ENCODE measurements around the gene C15orf61.

The C15orf61 gene

GRCh38 chr15:67506775-67507747, 13.9 kb upstream of the C15orf61 start:
- H3K4me3 ChIP-seq (ENCODE audit: control insufficient read depth in 1 of 7, extremely low read depth in 1 of 7, insufficient read depth in 4 of 7, low read depth in 2 of 7, low read length in 6 of 7) = no peak overlapping the region
- H3K27me3 ChIP-seq (replicated peaks in 2 of 5; ENCODE audit: control insufficient read depth in 4 of 5, insufficient read depth in 5 of 5, low read length in 4 of 5) = no peaks in the 10 kb centered on the region
- peaks cover 0 to 13% (median 0%) of the 10 kb centered on the region in 4 experiments for H3K4me1 ChIP-seq (ENCODE audit: control extremely low read depth in 1 of 4, control insufficient read depth in 4 of 4, insufficient read depth in 4 of 4, low read length in 3 of 4)
- CTCF ChIA-PET = no interaction called here
- no peak for DNase-seq
- H3K9me3 ChIP-seq (ENCODE audit: control extremely low read depth in 1 of 5, control insufficient read depth in 4 of 5, insufficient read depth in 2 of 5, low read depth in 1 of 5, low read length in 4 of 5) = no peaks in the 10 kb centered on the region
- WGBS (ENCODE audit: insufficient coverage) = 94% methylated on average over 5 of the region's 11 CpGs
- H3K27ac ChIP-seq (ENCODE audit: insufficient read depth in 1 of 2, low read depth in 1 of 2, low read length in 2 of 2, poor library complexity in 1 of 2, severe bottlenecking in 2 of 2) = no peak overlapping the region
- POLR2A ChIA-PET = no interaction called here
- H3K36me3 ChIP-seq (ENCODE audit: control insufficient read depth in 4 of 4, insufficient read depth in 4 of 4, low read length in 3 of 4) = peaks cover 0 to 13% (median 1%) of the 10 kb centered on the region in 4 experiments

GRCh38 chr15:67508407-67508806, 12.5 kb upstream of the C15orf61 start:
- peaks cover 5 to 27% (median 11%) of the 10 kb centered on the region in 4 experiments for H3K36me3 ChIP-seq (ENCODE audit: control insufficient read depth in 4 of 4, insufficient read depth in 4 of 4, low read length in 3 of 4)
- peaks cover 0 to 13% (median 0%) of the 10 kb centered on the region in 4 experiments for H3K4me1 ChIP-seq (ENCODE audit: control extremely low read depth in 1 of 4, control insufficient read depth in 4 of 4, insufficient read depth in 4 of 4, low read length in 3 of 4)
- no peak overlapping the region for H3K4me3 ChIP-seq (ENCODE audit: control insufficient read depth in 1 of 7, extremely low read depth in 1 of 7, insufficient read depth in 4 of 7, low read depth in 2 of 7, low read length in 6 of 7)
- DNase-seq = no peak
- ChIA-PET POLR2A (no interaction called here), CTCF (no interaction called here)
- no peak overlapping the region for H3K27ac ChIP-seq (ENCODE audit: insufficient read depth in 1 of 2, low read depth in 1 of 2, low read length in 2 of 2, poor library complexity in 1 of 2, severe bottlenecking in 2 of 2)
- no peaks in the 10 kb centered on the region for H3K9me3 ChIP-seq (ENCODE audit: control extremely low read depth in 1 of 5, control insufficient read depth in 4 of 5, insufficient read depth in 2 of 5, low read depth in 1 of 5, low read length in 4 of 5)
- 100% methylated on average over 2 of the region's 3 CpGs for WGBS (ENCODE audit: insufficient coverage)
- H3K27me3 ChIP-seq (replicated peaks in 2 of 5; ENCODE audit: control insufficient read depth in 4 of 5, insufficient read depth in 5 of 5, low read length in 4 of 5) = no peaks in the 10 kb centered on the region

DNA sequence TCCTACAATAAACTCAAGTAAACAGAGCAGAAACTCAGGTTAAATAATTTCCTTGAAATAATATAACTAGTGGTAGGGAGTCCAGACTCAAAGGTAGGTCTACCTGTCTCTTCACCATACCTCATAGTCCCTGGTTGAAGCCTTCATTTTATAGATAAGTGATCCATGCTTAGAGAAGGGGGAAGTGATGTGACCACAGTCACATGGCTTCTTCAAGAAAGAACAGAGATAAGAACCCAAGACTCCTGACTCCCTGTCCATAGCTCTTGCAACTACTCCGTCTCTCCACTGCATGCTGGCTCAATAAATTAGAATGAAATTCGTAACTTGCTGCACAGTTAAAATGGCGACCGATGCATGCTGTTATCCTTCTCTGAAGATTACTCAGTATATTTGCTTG, 11.0 kb upstream of the C15orf61 start:
- H3K4me1 ChIP-seq (ENCODE audit: control extremely low read depth in 1 of 4, control insufficient read depth in 4 of 4, insufficient read depth in 4 of 4, low read length in 3 of 4) = peaks cover 0 to 13% (median 0%) of the 10 kb centered on the region in 4 experiments
- H3K27ac ChIP-seq (ENCODE audit: insufficient read depth in 1 of 2, low read depth in 1 of 2, low read length in 2 of 2, poor library complexity in 1 of 2, severe bottlenecking in 2 of 2) = no peak overlapping the region
- no peaks in the 10 kb centered on the region for H3K27me3 ChIP-seq (replicated peaks in 2 of 5; ENCODE audit: control insufficient read depth in 4 of 5, insufficient read depth in 5 of 5, low read length in 4 of 5)
- WGBS (ENCODE audit: insufficient coverage) = 85% methylated on average over 4 of the region's 4 CpGs
- no peaks in the 10 kb centered on the region for H3K9me3 ChIP-seq (ENCODE audit: control extremely low read depth in 1 of 5, control insufficient read depth in 4 of 5, insufficient read depth in 2 of 5, low read depth in 1 of 5, low read length in 4 of 5)
- peaks cover 9 to 39% (median 17%) of the 10 kb centered on the region in 4 experiments for H3K36me3 ChIP-seq (ENCODE audit: control insufficient read depth in 4 of 4, insufficient read depth in 4 of 4, low read length in 3 of 4)
- DNase-seq = peak in 2 of 3 donors; percentile 30 to 50
- no peak overlapping the region for H3K4me3 ChIP-seq (ENCODE audit: control insufficient read depth in 1 of 7, extremely low read depth in 1 of 7, insufficient read depth in 4 of 7, low read depth in 2 of 7, low read length in 6 of 7)
- ChIA-PET CTCF (no interaction called here), POLR2A (no interaction called here)

DNA sequence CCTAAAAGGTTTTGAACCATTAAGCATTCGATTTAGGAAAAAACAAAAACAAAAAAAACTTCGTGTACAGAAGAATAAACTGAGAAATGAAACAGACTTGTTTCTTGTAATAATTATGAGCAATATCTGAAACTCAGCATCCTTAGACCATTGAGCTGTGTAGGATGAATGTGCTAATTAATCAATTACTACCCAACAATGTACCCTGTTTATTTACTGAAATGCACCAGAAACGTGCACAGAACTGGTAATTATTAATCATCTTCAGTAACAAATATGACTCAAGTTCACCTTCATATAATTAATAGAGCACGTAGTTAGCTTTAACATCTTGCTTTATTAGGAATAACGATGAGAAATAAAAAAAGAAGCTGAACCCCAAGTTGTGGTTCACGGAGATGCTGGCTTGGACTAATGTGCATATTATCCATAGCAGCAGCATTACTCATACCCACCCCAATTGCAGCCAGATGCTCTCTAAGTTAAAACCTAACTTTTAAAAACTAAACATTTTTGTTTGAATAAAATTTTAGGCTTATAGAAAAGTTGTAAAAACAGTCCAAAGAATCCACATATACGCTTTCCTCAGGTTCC, 10.2 kb upstream of the C15orf61 start:
- no peak for DNase-seq
- Histone ChIP-seq H3K27ac (ENCODE audit: insufficient read depth in 1 of 2, low read depth in 1 of 2, low read length in 2 of 2, poor library complexity in 1 of 2, severe bottlenecking in 2 of 2) (no peak overlapping the region), H3K27me3 (replicated peaks in 2 of 5; ENCODE audit: control insufficient read depth in 4 of 5, insufficient read depth in 5 of 5, low read length in 4 of 5) (no peaks in the 10 kb centered on the region), H3K4me1 (ENCODE audit: control extremely low read depth in 1 of 4, control insufficient read depth in 4 of 4, insufficient read depth in 4 of 4, low read length in 3 of 4) (peaks cover 0 to 13% (median 0%) of the 10 kb centered on the region in 4 experiments), H3K4me3 (ENCODE audit: control insufficient read depth in 1 of 7, extremely low read depth in 1 of 7, insufficient read depth in 4 of 7, low read depth in 2 of 7, low read length in 6 of 7) (no peak overlapping the region), H3K9me3 (ENCODE audit: control extremely low read depth in 1 of 5, control insufficient read depth in 4 of 5, insufficient read depth in 2 of 5, low read depth in 1 of 5, low read length in 4 of 5) (no peaks in the 10 kb centered on the region), H3K36me3 (ENCODE audit: control insufficient read depth in 4 of 4, insufficient read depth in 4 of 4, low read length in 3 of 4) (peaks cover 9 to 39% (median 21%) of the 10 kb centered on the region in 4 experiments)
- ChIA-PET CTCF (no interaction called here), POLR2A (no interaction called here)
- 100% methylated on average over 4 of the region's 7 CpGs for WGBS (ENCODE audit: insufficient coverage)

DNA sequence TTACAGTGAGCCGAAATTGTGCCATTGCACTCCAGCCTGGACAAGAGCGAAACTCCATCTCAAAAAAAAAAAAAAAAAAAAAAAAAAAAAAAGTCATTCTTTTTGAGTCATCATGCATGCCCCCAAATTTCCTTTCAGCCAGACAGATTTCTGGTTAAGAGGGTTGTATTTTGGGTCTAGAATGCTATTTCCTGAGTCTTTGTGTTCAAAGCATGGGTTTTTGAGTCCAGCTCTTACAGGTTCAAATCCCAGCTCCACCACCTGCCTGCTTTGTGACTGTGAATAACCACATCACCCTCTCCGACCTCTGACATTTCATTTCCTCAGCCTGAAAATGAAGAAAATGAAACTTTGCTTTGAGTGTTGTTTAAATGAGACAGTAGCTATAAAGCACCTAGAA, 9.3 kb upstream of the C15orf61 start:
- DNase-seq = no peak
- Histone ChIP-seq H3K27me3 (replicated peaks in 2 of 5; ENCODE audit: control insufficient read depth in 4 of 5, insufficient read depth in 5 of 5, low read length in 4 of 5) (no peaks in the 10 kb centered on the region), H3K27ac (ENCODE audit: insufficient read depth in 1 of 2, low read depth in 1 of 2, low read length in 2 of 2, poor library complexity in 1 of 2, severe bottlenecking in 2 of 2) (no peak overlapping the region), H3K4me3 (ENCODE audit: control insufficient read depth in 1 of 7, extremely low read depth in 1 of 7, insufficient read depth in 4 of 7, low read depth in 2 of 7, low read length in 6 of 7) (no peak overlapping the region), H3K9me3 (ENCODE audit: control extremely low read depth in 1 of 5, control insufficient read depth in 4 of 5, insufficient read depth in 2 of 5, low read depth in 1 of 5, low read length in 4 of 5) (no peaks in the 10 kb centered on the region), H3K4me1 (ENCODE audit: control extremely low read depth in 1 of 4, control insufficient read depth in 4 of 4, insufficient read depth in 4 of 4, low read length in 3 of 4) (peaks cover 0 to 8% (median 0%) of the 10 kb centered on the region in 4 experiments), H3K36me3 (ENCODE audit: control insufficient read depth in 4 of 4, insufficient read depth in 4 of 4, low read length in 3 of 4) (peaks cover 9 to 39% (median 23%) of the 10 kb centered on the region in 4 experiments)
- no CpG with 5 or more reads among the region's 3 CpGs for WGBS (ENCODE audit: insufficient coverage)
- POLR2A ChIA-PET = no interaction called here
- CTCF ChIA-PET = no interaction called here

DNA sequence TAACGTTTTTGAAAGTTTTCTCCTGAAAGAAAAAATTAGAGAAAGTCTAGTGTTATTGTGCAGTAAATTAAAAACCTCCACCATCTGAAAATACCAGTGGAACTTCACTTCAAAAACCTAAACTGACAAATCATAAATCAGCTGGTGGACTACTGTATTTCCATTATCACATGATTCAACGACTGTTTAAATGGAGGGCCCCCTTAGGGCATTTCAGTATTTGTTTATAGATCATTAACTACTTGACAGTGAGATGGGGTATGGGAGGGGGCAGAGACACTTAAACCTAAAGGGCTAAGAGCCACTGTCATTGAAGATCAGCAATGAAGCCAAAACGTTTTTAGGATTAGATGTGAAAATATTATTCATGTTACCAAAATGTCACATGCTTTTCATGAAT, 8.8 kb upstream of the C15orf61 start:
- WGBS (ENCODE audit: insufficient coverage) = no CpG with 5 or more reads among the region's 3 CpGs
- CTCF ChIA-PET = no interaction called here
- peaks cover 11 to 39% (median 26%) of the 10 kb centered on the region in 4 experiments for H3K36me3 ChIP-seq (ENCODE audit: control insufficient read depth in 4 of 4, insufficient read depth in 4 of 4, low read length in 3 of 4)
- no peaks in the 10 kb centered on the region for H3K9me3 ChIP-seq (ENCODE audit: control extremely low read depth in 1 of 5, control insufficient read depth in 4 of 5, insufficient read depth in 2 of 5, low read depth in 1 of 5, low read length in 4 of 5)
- H3K4me3 ChIP-seq (ENCODE audit: control insufficient read depth in 1 of 7, extremely low read depth in 1 of 7, insufficient read depth in 4 of 7, low read depth in 2 of 7, low read length in 6 of 7) = no peak overlapping the region
- POLR2A ChIA-PET = no interaction called here
- no peak overlapping the region for H3K27ac ChIP-seq (ENCODE audit: insufficient read depth in 1 of 2, low read depth in 1 of 2, low read length in 2 of 2, poor library complexity in 1 of 2, severe bottlenecking in 2 of 2)
- H3K4me1 ChIP-seq (ENCODE audit: control extremely low read depth in 1 of 4, control insufficient read depth in 4 of 4, insufficient read depth in 4 of 4, low read length in 3 of 4) = peaks cover 0 to 8% (median 0%) of the 10 kb centered on the region in 4 experiments
- H3K27me3 ChIP-seq (replicated peaks in 2 of 5; ENCODE audit: control insufficient read depth in 4 of 5, insufficient read depth in 5 of 5, low read length in 4 of 5) = no peaks in the 10 kb centered on the region
- DNase-seq = no peak
